Heart right ventricle (tissue), 16 donors: Measurements from ENCODE around the gene SHTN1. TPM values are rescaled to one million over a fixed set of nuclear protein-coding genes. Genes with fewer than 3 reads are reported as not detected.

Experiments used
- ATAC-seq, 8 donors: fragments of 200-7000 bp; cut with Tn5 transposase; one replicate each; pipeline ENCODE4 v1.9.1; 2020; ENCODE audit warnings: mild to moderate bottlenecking in 8 of 8, moderate library complexity in 8 of 8, moderate number of reproducible peaks in 1 of 8
- DNase-seq, 2 donors: peaks; one replicate each; pipeline ENCODE4 v3.0.0-alpha.2; 2020
- H3K27ac ChIP-seq, 10 donors: fragments of 200-600 bp; sonication (generic) in 2 of 10; one replicate each; pipeline versions ENCODE4 v1.5.0 to v1.8.0; 2020 to 2022; ENCODE audit warnings: mild to moderate bottlenecking in 3 of 10
- H3K27me3 ChIP-seq, 7 donors: fragments of 200-600 bp; one replicate each; pipeline ENCODE4 v1.8.0; 2021 to 2022; ENCODE audit warnings: mild to moderate bottlenecking in 2 of 7
- H3K36me3 ChIP-seq, 9 donors: fragments of 200-600 bp; sonication (generic) in 1 of 9; one replicate each; pipeline versions ENCODE4 v1.5.0 to v1.8.0; 2020 to 2022; ENCODE audit warnings: mild to moderate bottlenecking in 2 of 9
- H3K4me1 ChIP-seq, 9 donors: fragments of 200-600 bp; sonication (generic) in 1 of 9; one replicate each; pipeline versions ENCODE4 v1.5.0 to v1.8.0; 2020 to 2022; ENCODE audit warnings: mild to moderate bottlenecking in 4 of 9
- H3K4me3 ChIP-seq, 10 donors: fragments of 200-600 bp; sonication (generic) in 2 of 10; one replicate each; pipeline versions ENCODE4 v1.5.0 to v1.8.0; 2020 to 2022; ENCODE audit warnings: mild to moderate bottlenecking in 7 of 10, moderate library complexity in 2 of 10
- H3K9me3 ChIP-seq, 11 donors: fragments of 200-600 bp in 10 of 11; sonication (generic) in 2 of 11; one replicate each; pipeline versions ENCODE4 v1.5.0 to v1.8.0; 2013 to 2022; ENCODE audit warnings: mild to moderate bottlenecking in 2 of 11, control low read depth in 1 of 11, moderate library complexity in 1 of 11
- WGBS, 2 donors: extraction: QIAGEN DNeasy Blood & Tissue Kit; methylation state at CpG; one replicate each; pipeline ENCODE4 v1.1.7; 2013; ENCODE audit warnings: inconsistent platforms in 1 of 2; 5-methylcytosine and 5-hydroxymethylcytosine counted together
- intact Hi-C, 10 donors: fragments of 100-400 bp; cut with DNase I; formaldehyde crosslinking; loops; one replicate each; pipeline versions ENCODE4 v1.11.1 to v1.14.2; 2022
- polyA plus RNA-seq, 2 donors: library from polyadenylated mRNA; stranded (reverse); fragments of 200-250 nt; gene quantifications; one replicate each; pipeline ENCODE4 v1.2.3, GENCODE V29; 2013
- total RNA-seq, 10 donors: library from RNA; stranded (reverse); fragmentation: NEBNext Ultra II Directional in 3 of 10; extraction: Animal tissue kit (Norgen Biotek cat#: 25700) in 3 of 10; gene quantifications; one replicate each; pipeline versions ENCODE4 v1.2.1 to v1.2.4, GENCODE V29; 2021 to 2023
- TF ChIP-seq, protein P1 (sequence below), 9 donors: fragments of 200-600 bp; sonication (generic) in 2 of 9; IDR thresholded peaks; one replicate each; pipeline versions ENCODE4 v1.5.0 to v1.8.0; 2021 to 2022; ENCODE audit warnings: antibody characterized with exemption in 9 of 9, mild to moderate bottlenecking in 5 of 9, moderate library complexity in 1 of 9
- donor health status: Arrhythmogenic right ventricular cardiomyopathy.
- donor health status: ischemic (EF 13 %, LVEDD 7.1; RV severe dilation, severe dysfunction).
- donor health status: healthy with polysubstance abuse.
- donor health status: DM: no; HTN: yes; CAD: no.
- donor health status: DM: no; HTN: no; CAD: no.
- donor health status: ischemic (EF 25% LVEDD 6.9; RV normal size, moderate dysfunction).
- donor health status: ischemic (EF 25% LVEDD 5.7; RV mildly dilated, moderate dysfunction).
- donor health status: healthy.
- donor health status: DM: yes; HTN: yes; CAD: no.
- donor health status: Ischemic cardiomyopathy.
- donor health status: ischemic (EF 35%, LVEDD 5.7; RV mildly dilated, moderate dysfunction).
- donor health status: nonischemic (EF 11% LVEDD 7.7; RV severe dilation, severe dysfunction).
- donor health status: DM: yes; HTN: yes; CAD: no.
- donor health status: PGD.
- donor health status: ischemic (EF 29% LVEDD 5.4; RV normal size, mild dysfunction).
- donor health status: nonischemic (EF 23%, LVEDD 6.1; RV moderate dilation, normal function).

SHTN1 gene
- total and polyA plus RNA-seq, 12 donors = 0.86 to 13.1 (median 2.8) TPM

DNA sequence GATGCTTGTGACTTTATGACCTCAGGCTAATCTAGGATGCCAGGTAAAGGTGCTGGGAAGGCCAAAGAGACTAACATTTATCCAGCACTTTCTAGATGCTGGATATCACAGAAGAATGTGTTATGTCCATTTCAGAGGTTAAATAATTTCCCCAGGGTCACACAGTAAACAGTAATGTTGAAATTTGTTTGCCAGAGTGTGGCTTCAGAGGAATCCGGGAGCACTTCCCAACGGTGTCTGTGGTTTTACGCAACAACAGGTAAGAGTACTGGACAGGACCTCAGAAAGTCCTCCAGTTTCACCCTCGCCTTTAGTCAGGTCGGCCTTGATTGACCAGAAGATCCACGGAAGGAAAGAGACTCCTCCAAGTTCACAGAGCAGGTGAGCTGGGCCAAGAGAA lies 1.7 kb downstream of the SHTN1 start:
- H3K4me3 ChIP-seq = no peak overlapping the region
- TF ChIP-seq, protein P1, sequence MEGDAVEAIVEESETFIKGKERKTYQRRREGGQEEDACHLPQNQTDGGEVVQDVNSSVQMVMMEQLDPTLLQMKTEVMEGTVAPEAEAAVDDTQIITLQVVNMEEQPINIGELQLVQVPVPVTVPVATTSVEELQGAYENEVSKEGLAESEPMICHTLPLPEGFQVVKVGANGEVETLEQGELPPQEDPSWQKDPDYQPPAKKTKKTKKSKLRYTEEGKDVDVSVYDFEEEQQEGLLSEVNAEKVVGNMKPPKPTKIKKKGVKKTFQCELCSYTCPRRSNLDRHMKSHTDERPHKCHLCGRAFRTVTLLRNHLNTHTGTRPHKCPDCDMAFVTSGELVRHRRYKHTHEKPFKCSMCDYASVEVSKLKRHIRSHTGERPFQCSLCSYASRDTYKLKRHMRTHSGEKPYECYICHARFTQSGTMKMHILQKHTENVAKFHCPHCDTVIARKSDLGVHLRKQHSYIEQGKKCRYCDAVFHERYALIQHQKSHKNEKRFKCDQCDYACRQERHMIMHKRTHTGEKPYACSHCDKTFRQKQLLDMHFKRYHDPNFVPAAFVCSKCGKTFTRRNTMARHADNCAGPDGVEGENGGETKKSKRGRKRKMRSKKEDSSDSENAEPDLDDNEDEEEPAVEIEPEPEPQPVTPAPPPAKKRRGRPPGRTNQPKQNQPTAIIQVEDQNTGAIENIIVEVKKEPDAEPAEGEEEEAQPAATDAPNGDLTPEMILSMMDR (IDR thresholded peaks at IDR 0.05) = no peak

DNA sequence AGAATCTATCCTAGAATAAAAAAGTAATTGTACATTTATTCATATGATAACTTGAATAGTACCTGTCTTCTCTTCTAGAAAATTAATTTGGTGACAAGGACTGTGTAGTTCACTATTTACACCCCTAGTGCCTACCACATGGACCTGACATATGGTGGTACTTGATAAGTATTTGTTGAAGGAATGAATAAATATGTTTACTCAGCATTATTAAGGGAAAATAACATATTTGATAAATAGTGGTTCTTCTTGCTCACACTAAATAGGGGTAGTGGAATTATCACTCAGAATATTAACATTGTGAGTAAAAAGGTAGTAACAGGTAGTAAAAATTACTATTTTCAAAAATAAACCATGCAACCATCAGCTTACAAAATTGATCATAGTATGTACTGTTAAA lies 2.8 kb downstream of the SHTN1 start:
- ATAC-seq (no peak), DNase-seq (no peak)
- Histone ChIP-seq H3K36me3 (no peaks in the 10 kb centered on the region), H3K27me3 (peaks cover 0 to 32% (median 4%) of the 10 kb centered on the region in 7 donors), H3K4me1 (peaks cover 0 to 32% (median 4%) of the 10 kb centered on the region in 9 donors), H3K27ac (no peak overlapping the region), H3K4me3 (no peak overlapping the region), H3K9me3 (no peaks in the 10 kb centered on the region)
- intact Hi-C loops = no loop called here
- TF ChIP-seq, protein P1 (IDR thresholded peaks at IDR 0.05) = no peak

More for the DNA sequence above, 1.7 kb downstream of the SHTN1 start:
- H3K27me3 ChIP-seq = peaks cover 0 to 32% (median 12%) of the 10 kb centered on the region in 7 donors
- ATAC-seq = no peak
- H3K4me1 ChIP-seq = peaks cover 0 to 32% (median 4%) of the 10 kb centered on the region in 9 donors
- no peak overlapping the region for H3K27ac ChIP-seq
- no peaks in the 10 kb centered on the region for H3K36me3 ChIP-seq
- DNase-seq = no peak
- H3K9me3 ChIP-seq = no peaks in the 10 kb centered on the region
- 96% methylated on average over 6 of the region's 6 CpGs for WGBS, 2 donors
- intact Hi-C loops = no loop called here

DNA sequence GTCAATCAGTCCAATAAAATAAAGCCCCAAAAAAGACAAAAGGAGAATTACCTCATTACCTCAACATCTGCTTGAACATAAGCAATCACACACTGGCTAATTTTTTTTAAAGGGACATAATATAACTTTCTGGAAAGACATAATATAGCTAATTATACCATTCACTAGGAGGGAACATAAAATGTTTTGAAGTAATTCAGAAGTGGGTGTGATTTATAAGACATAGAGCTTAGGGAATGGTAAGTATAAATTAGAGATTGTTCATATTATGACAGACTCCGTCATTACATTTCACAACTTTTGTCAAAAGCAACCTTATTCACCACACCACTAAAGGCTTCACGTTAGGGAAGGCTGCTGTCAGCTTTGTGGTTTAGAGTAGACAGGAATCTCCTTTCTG lies 3.8 kb downstream of the SHTN1 start:
- TF ChIP-seq, protein P1 (IDR thresholded peaks at IDR 0.05) = no peak
- WGBS, 2 donors = 76 to 77% methylated on average over 2 of the region's 2 CpGs
- H3K27me3 ChIP-seq = peaks cover 0 to 24% (median 4%) of the 10 kb centered on the region in 7 donors
- no peaks in the 10 kb centered on the region for H3K36me3 ChIP-seq
- no peak overlapping the region for H3K27ac ChIP-seq
- no peaks in the 10 kb centered on the region for H3K9me3 ChIP-seq
- H3K4me1 ChIP-seq = peaks cover 0 to 28% (median 4%) of the 10 kb centered on the region in 9 donors
- DNase-seq = no peak
- H3K4me3 ChIP-seq = no peak overlapping the region
- intact Hi-C loops = no loop called here
- no peak for ATAC-seq

DNA sequence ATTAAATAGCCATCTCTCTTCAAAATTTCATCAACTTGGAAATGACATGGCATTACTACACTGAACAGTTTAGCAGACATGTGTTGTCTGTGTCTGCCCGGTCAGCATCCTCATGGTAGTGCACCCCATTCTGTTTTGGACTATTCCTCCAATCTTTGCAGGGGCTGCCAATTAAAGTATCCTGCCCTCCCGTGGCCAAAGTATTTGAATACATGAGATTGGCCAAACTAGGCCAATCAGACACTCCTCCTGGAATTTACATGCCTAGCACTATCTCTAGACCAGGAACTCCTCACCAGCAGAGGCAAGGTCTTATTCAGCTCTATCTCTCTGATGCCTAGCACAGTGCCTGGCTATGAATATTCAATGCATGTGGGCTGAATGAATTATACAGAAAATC lies 4.4 kb downstream of the SHTN1 start:
- H3K9me3 ChIP-seq = no peaks in the 10 kb centered on the region
- intact Hi-C loops = no loop called here
- peaks cover 0 to 19% (median 2%) of the 10 kb centered on the region in 7 donors for H3K27me3 ChIP-seq
- peaks cover 0 to 26% (median 2%) of the 10 kb centered on the region in 9 donors for H3K4me1 ChIP-seq
- no peak overlapping the region for H3K27ac ChIP-seq
- WGBS, 2 donors = 61 to 63% methylated on average over 2 of the region's 2 CpGs
- no peak for ATAC-seq
- DNase-seq = no peak
- no peak overlapping the region for H3K4me3 ChIP-seq
- no peaks in the 10 kb centered on the region for H3K36me3 ChIP-seq
- TF ChIP-seq, protein P1 (IDR thresholded peaks at IDR 0.05) = no peak
